ENCODE results near the gene OR8J3.
"Not testable (repeated sequence)": the region's sequence is repeated elsewhere in the genome, so short reads cannot be mapped to it uniquely, and the experiment has no call there.

Gene OR8J3, protein sequence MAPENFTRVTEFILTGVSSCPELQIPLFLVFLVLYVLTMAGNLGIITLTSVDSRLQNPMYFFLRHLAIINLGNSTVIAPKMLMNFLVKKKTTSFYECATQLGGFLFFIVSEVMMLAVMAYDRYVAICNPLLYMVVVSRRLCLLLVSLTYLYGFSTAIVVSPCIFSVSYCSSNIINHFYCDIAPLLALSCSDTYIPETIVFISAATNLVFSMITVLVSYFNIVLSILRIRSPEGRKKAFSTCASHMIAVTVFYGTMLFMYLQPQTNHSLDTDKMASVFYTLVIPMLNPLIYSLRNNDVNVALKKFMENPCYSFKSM

DNA sequence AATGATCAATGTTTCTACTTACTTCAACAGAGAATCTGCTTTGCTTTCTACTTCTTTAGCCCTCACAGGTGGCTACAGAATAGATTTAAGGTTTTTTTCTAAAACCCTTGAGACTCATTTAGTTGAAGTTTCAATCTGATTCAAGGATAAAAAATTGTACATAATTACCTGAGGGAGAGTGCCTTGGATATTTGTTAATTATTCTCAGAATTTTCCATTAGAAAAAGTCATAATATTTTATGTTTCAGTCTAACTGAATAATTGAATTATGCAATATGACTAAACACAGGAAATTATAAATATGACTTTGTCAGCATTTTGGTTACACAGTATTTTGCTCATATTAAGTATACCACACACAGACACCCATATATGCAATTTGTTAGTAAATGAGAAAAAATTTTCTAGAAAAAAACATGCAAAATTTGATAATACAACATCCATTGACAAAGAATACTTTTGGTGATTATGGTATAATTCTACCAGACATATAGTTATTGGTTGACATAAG lies at the start of gene OR8J3:
Gene OR8J3 (minus strand): TSS at position 51 of the 511 bp plus-strand sequence. CDS start 2,483 bp downstream, outside the sequence.
- no peak for DNase-seq

DNA sequence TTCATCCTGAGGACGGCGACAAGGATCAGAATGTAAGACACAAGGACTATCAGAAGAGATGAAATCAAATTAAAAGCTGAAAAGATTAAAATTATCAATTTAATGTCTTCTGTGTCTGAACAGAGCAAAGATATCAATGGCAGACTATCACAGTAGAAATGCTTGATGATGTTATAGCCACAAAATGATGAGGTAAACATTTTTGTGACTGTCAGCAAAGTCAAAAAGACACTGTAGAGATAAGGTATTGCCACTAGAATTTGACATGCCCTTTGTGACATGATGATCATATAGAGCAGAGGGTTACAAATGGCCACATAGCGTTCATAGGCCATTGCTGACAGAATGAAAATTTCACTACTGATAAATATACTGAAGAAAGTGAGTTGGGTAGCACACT lies 48.6 kb upstream of the OR8J3 start:
- no peak for DNase-seq

DNA sequence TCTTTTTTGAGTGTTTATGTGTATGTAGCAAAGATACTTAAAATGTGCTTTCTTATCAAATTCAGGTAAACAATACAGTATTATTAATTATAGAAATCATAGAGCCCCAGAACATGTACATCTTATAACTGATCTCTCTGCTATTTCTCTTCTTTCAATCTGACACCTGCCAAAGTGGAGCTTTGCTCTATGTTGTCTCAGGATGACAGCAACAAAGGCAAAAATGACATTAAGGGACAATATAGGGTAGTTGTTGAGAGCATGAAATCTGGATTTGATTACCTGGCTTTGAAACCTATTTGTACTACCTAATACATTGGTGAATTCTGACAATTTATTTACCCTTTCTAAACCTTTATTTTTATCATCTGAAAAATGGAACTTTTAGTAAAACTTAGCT lies 43.5 kb upstream of the OR8J3 start:
- no peak for DNase-seq

DNA sequence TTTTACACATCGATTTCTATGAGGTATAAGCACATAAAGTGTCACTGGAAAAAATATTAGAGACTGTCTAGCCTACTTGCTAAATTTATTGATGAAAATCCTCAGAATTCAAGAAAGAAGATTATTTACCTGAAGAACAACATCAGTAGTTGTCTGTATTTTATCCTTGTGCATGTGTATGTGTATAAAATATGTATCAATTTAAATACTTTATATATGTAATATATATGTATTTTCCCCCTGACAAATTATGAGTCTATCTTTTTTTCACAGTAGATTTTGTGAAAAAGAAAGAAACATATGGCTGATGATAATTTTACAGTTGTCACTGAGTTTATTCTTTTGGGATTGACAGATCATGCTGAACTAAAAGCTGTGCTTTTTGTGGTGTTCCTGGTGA lies 36.3 kb upstream of the OR8J3 start, which contains the start of gene OR5J2:
Gene OR5J2 (plus strand): TSS at position 301 of the 400 bp plus-strand sequence. CDS start 0 bp downstream, at position 301.
- no peak for DNase-seq

DNA sequence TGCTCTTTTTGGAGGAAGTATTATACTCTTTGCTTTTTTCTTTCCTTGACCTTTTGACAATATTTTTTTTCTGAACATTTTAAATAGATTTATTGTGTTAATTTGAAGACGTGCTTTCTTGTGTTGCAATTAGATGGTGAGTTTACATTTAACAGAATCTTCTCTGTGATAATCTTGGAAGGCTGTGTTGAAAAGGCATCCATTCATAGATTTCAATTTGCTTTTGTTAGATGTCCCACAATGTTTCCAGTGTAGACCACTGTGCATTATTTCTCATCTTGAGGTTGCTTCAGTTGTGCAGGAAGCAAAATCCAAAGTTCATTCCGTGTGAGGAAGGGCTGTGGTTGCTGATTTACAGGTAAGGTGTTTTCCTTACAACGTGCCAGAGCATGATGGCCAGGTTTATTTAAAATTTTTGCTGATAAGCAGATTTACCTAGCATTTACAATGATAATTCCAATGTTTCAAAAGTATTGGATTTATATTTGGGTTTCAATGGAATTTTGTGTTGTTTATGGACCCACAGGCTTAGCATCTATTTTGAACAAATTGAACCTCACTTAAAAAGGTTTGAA lies 32.3 kb upstream of the OR8J3 start:
- DNase-seq: no peak

DNA sequence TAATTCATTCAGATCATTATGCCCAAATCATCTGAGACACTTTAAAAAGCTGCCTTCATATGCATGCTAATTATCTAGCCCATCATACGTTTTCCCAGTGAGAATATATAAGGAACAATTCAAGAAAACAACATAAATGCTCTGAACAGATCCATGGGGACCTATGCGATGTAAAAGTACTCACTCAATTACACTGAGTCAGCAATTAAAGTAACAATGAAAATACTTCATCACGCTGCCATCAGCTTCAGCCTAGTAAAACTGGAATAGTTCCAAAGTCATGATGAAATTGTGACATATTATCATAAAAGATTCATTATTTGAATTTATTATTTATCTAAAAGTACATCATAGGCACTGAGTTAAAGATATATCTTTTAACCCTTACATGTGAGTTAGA lies 23.8 kb upstream of the OR8J3 start:
- DNase-seq: no peak

DNA sequence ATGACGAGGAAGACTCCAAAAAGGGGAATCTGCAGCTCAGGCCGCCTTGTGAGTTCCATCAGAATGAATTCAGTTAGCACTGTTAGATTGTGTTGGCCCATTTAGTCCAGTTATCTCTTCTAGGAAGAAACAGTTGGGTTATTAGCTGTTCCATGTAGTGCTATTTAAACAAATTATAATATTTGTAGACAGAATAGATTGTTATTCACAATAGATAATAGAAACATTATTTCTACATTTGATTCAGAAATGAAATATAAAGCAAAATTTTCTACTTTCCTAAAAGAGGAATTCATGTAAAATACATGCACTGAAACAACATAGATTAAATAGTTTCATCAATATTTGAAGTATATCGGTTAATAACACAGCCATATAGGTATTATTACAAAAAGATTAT lies 20.2 kb upstream of the OR8J3 start, which contains the start of gene OR8K5:
Gene OR8K5 (minus strand): TSS at position 101 of the 400 bp plus-strand sequence. CDS start 0 bp downstream, at position 101.
- DNase-seq: no peak

DNA sequence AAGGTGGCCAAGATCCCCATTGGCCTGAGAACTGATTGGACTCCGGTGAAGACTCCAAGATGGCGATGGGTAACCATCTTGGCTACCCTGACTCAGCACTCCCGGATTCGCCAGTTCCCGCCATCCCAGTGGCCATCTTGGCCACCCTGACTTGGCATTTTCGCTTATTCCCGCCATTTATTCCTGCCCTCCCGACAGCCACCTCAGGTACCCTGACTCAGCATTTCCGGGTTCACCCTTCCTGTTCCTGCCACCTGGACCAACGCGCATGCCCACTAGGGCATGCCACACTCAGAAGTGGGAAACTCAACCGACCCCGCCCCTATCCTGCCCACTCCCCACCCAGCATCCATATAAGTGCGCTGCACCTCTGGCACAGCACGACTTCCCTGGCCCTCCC lies 12.3 kb upstream of the OR8J3 start:
- no peak for DNase-seq

DNA sequence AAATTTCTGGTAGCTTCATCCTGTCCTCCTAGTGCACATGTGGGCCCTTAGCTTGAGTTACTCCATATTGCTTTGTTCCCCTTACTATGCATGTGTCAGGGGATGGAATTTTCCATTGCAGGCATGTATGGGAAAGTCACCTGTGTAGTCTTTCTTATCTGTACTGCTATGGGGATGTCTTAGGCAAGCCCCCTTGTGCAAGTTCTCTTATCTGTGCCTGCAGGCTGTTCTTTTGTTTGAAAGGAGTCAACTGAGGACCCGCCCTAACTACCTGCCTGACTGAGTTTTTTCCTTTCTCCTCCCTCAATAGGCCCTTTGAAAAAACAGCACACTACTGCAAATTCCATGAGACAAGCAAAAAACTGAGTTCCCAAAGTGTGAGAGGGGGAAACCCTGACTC lies 11.4 kb upstream of the OR8J3 start:
- DNase-seq: no peak

DNA sequence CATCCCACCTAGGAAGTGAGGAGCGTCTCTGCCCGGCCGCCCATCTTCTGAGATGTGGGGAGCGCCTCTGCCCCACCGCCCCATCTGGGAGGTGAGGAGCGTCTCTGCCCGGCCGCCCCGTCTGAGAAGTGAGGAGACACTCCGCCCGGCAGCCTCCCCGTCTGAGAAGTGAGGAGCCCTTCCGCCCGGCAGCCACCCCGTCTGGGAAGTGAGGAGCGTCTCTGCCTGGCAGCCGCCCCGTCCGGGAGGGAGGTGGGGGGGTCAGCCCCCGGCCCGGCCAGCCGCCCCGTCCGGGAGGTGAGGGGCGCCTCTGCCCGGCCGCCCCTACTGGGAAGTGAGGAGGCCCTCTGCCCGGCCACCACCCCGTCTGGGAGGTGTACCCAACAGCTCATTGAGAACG lies 3.7 kb upstream of the OR8J3 start:
- DNase-seq: not testable (repeated sequence)

DNA sequence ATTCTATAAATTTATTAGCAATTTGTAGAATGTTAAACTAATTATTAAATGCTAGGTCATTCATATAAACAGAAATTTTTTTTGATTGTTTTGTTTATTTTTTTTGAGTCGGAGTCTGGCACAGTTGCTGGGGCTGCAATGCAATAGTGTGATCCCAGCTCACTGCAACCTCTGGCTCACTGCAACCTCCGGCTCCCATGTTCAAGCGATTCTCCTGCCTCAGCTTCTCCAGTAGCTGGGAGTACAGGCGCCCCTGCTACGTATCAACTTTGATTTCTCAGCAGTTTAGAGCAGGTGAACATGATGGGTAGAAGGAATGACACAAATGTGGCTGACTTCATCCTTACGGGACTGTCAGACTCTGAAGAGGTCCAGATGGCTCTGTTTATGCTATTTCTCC lies 17.9 kb downstream of the OR8J3 start, which contains the start of gene OR8H3:
Gene OR8H3 (plus strand): TSS at position 301 of the 400 bp plus-strand sequence. CDS start 0 bp downstream, at position 301.
- no peak for DNase-seq

DNA sequence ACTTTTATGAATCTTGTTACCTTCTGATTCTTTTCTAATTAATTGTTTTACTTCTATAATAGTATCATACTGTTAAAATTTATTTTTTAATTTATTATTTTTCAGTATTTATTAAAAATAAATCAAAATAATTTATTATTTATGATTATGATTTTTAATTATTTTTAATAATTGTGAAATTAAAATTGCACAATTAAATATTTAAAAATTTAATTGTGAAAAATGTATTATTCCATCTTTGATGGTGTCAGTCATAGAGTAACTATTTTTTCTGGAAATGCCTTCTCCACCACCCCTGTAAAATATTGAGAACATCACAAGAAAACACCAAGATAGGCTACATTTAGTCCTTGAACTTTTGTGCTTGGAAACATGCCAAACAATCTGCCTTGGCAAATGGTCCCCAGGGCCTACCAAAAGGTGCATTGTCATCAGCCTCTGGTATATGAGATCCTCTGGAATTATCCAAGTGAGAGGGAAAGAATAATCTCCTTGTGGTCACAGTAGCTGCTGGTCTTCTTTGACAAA lies 36.7 kb downstream of the OR8J3 start, which contains the start of gene OR8H2:
Gene OR8H2 (plus strand): TSS at position 478 of the 528 bp plus-strand sequence. CDS start 1,356 bp downstream, outside the sequence.
- no peak for DNase-seq

DNA sequence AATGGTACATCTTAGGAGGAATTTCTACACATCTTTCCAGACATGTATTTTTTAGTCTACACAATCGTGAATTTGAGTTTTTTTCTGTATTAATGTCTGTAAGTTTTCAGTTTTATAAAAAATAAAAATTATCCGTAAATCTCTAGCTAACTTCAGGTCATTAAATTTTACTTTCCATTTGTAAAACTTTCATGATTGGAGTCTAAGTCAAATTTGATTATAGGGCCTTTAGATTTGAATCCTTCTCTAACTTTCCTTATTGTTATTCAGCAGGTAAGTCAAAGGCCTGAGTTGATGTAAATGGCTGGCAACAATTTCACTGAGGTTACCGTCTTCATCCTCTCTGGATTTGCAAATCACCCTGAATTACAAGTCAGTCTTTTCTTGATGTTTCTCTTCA lies 47.0 kb downstream of the OR8J3 start, which contains the start of gene OR8I2:
Gene OR8I2 (plus strand): TSS at position 301 of the 400 bp plus-strand sequence. CDS start 0 bp downstream, at position 301.
- no peak for DNase-seq

DNA sequence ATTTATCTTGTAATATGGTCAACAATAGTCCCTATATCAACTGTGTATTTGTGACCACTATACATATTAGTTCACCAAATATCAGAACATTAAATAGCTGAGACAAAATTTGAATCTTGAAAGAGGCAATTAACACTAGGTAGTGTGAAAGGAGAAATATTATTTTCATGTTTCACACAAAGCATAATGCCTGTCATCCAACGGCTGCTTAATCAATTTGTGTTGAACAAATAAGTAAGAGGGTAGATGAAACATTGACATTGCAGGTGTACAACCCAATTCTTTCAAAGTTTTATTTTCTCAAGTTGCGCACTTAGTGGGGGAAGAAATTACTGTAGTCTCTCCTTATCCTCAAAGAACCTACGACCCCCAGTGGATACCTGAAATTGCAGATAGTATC lies 50.3 kb downstream of the OR8J3 start:
- no peak for DNase-seq

All from SW 1271 (cell line).